NCI-H2029 treated with DMSO at 0.1 percent for 48 hours (cell line): Measurements from ENCODE around the gene GDPD1.
"Not testable (repeated sequence)": the region's sequence is repeated elsewhere in the genome, so short reads cannot be mapped to it uniquely, and the experiment has no call there.

Source experiments
- DNase-seq: peaks from one replicate; lab custom pipeline; 2025; lab: John Stamatoyannopoulos, UW

Gene GDPD1

GRCh38 chr17:59220328-59221158 lies at the start of gene GDPD1:
Gene GDPD1 (plus strand): TSS chr17:59220511. CDS start chr17:59220610, 99 bp downstream.
- peak; percentile 76 for DNase-seq

- no peak for DNase-seq
Measured at GRCh38 chr17:59172436-59173004, 47.8 kb upstream of the GDPD1 start.

GRCh38 chr17:59174671-59175070 lies 45.6 kb upstream of the GDPD1 start:
- DNase-seq: no peak

GRCh38 chr17:59175076-59175475 lies 45.2 kb upstream of the GDPD1 start:
- DNase-seq: no peak

GRCh38 chr17:59178266-59178985 lies 41.9 kb upstream of the GDPD1 start:
- no peak for DNase-seq

- DNase-seq: not testable (repeated sequence)
Measured at GRCh38 chr17:59179601-59180000, 40.7 kb upstream of the GDPD1 start.

GRCh38 chr17:59180626-59181025 lies 39.7 kb upstream of the GDPD1 start:
- DNase-seq: no peak

- DNase-seq: no peak
Measured at GRCh38 chr17:59181481-59181880, 38.8 kb upstream of the GDPD1 start.

- no peak for DNase-seq
Measured at GRCh38 chr17:59185997-59186396, 34.3 kb upstream of the GDPD1 start.

- no peak for DNase-seq
Measured at GRCh38 chr17:59186850-59187249, 33.5 kb upstream of the GDPD1 start.

GRCh38 chr17:59190806-59191205 lies 29.5 kb upstream of the GDPD1 start:
- DNase-seq: no peak

- DNase-seq: no peak
Measured at GRCh38 chr17:59193336-59193862, 26.9 kb upstream of the GDPD1 start.

- no peak for DNase-seq
Measured at GRCh38 chr17:59199398-59199797, 20.9 kb upstream of the GDPD1 start.

- no peak for DNase-seq
Measured at GRCh38 chr17:59202320-59202719, 18.0 kb upstream of the GDPD1 start.

- no peak for DNase-seq
Measured at GRCh38 chr17:59219370-59219769, 941 bp upstream of the GDPD1 start.

- DNase-seq: peak; percentile 37
Measured at GRCh38 chr17:59219992-59220327, 351 bp upstream of the GDPD1 start.

- DNase-seq: no peak
Measured at GRCh38 chr17:59221159-59221847, 992 bp downstream of the GDPD1 start.

- DNase-seq: no peak
Measured at GRCh38 chr17:59223813-59224212, 3.5 kb downstream of the GDPD1 start.

- not testable (repeated sequence) for DNase-seq
Measured at GRCh38 chr17:59228588-59228987, 8.3 kb downstream of the GDPD1 start.

- no peak for DNase-seq
Measured at GRCh38 chr17:59230764-59231163, 10.5 kb downstream of the GDPD1 start.

GRCh38 chr17:59234631-59235030 lies 14.3 kb downstream of the GDPD1 start:
- DNase-seq: no peak

GRCh38 chr17:59238906-59239305 lies 18.6 kb downstream of the GDPD1 start:
- DNase-seq: no peak
